Mononuclear cell (primary cell): ENCODE measurements around the gene LFNG. TPM values are rescaled to one million over a fixed set of nuclear protein-coding genes. Genes with fewer than 3 reads are reported as not detected.
"Not testable (repeated sequence)": the region's sequence is repeated elsewhere in the genome, so short reads cannot be mapped to it uniquely, and the experiment has no call there.

ENCODE experiments used
- H3K27me3 ChIP-seq: 2 replicates; pipeline ENCODE4 v1.6.0; 2011; ENCODE audit warnings: low read length, control low read depth; ENCODE audit not compliant: insufficient read depth
- H3K4me1 ChIP-seq: 2 replicates; pipeline ENCODE4 v1.5.1; 2011; ENCODE audit warnings: mild to moderate bottlenecking, low read length, control low read depth; ENCODE audit not compliant: insufficient read depth
- H3K4me3 ChIP-seq: 2 replicates; pipeline ENCODE4 v1.5.1; 2011; ENCODE audit warnings: mild to moderate bottlenecking, low read length, moderate library complexity
- H3K9me3 ChIP-seq: 2 replicates; pipeline ENCODE4 v1.5.1; 2011; ENCODE audit warnings: low read depth, mild to moderate bottlenecking, control low read depth, low read length
- total RNA-seq: library from RNA; depleted of rRNA; stranded (reverse); fragments of >200 nt; gene quantifications from one replicate; pipeline ENCODE4 v1.2.3, GENCODE V29; 2012

Gene LFNG
- total RNA-seq, 1 donor: 101 TPM

DNA sequence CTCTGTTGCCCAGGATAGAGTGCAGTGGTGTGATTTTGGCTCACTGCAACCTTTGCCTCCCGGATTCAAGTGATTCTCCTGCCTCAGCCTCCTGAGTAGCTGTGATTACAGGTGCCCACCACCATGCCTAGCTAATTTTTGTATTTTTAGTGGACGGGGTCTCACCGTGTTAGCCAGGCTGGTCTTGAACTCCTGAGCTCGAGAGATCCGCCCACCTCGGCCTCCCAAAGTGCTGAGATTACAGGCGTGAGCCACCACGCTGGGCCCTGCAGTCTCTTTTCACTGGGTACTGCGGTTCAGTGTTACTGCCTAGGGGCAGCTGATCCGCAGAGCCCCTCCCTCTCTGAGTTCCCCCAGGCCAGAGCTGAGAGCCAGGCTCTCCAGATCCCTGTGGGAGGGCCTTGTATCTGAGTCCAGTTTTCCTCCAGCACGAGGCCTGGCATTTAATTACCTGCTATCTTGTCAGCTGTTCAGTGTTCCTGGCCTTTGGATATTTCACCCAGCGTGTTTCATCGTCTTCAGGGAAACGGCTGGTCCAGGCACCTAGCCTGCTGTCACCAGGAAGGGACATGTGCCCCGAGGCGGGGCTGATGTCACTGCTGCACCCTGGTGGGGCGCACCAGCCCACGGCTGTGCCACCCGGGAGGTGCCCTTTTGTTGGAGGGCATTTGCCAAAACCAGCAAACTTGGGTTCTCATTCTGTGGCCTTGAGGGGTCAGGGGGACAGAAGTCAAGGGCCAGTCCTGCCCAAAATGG is 16.5 kb downstream of the LFNG start:
- not testable (repeated sequence) for H3K9me3 ChIP-seq, H3K27me3 ChIP-seq, H3K4me3 ChIP-seq, H3K4me1 ChIP-seq

DNA sequence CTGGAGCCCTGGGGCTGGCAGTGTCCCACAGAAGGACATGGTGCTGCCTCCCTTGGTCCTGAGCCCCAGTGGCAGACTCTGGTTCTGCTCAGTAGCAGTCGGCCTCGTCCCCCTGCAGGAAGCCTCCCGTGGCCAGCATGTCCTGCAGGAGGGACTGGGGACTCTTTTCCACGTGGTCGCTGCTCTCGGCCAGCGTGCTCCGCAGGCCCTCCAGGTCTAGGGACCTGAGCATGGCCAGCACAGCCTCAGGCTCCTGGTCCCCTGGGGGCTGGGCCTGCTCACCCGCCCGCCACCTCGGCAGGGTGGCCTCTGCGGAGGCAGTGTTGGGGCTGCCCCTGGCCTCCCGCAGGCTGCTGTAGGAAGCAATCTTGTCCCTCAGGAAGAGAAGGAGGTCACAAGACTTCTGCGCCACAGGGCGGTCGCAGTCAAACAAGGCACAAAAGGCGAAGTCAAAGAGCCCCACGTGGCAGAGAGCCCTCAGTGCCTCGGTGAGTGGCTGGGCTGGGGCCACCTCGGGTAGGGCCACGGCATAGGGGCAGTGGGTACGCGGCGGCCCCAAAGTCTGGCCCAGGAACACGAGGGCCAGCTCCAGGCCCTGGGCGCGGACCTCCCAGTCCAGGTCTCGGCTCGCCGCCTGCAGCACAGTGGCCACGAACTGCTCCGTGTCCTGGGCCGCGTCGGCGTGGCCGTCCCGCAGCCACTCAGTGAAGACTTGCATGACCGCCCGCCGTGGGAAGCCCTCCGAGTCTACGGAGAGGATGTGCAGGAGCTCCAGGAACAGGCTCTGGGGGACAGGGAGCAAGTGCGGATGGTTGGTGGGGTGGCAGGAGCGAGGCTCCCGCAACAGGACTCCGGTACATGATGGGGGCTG is 18.6 kb downstream of the LFNG start:
- H3K4me3 ChIP-seq: no peak overlapping the region
- H3K27me3 ChIP-seq: no peaks in the 10 kb centered on the region
- no peaks in the 10 kb centered on the region for H3K9me3 ChIP-seq
- H3K4me1 ChIP-seq: no peaks in the 10 kb centered on the region

GRCh38 chr7:2539031-2539911 is 19.7 kb downstream of the LFNG start:
- H3K27me3 ChIP-seq: no peaks in the 10 kb centered on the region

DNA sequence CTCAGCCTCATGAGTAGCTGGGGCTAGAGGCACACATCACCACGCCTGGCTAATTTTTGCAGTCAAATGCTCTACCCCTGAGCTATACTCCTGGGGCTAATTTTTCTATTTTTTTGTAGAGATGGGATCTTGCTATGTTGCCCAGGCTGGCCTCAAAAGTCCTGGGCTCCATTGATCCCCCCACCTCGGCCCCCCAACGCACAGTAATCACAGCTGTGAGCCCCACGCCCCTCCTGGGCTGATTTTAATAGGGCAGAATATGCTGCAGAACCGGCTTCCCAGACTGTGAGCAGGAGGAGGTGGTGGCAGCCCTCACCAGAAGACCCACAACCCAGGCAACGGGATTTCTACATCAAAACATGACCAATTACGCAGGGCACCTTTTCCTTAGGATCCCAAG is 20.6 kb downstream of the LFNG start:
- H3K4me3 ChIP-seq: no peak overlapping the region
- no peaks in the 10 kb centered on the region for H3K4me1 ChIP-seq
- no peaks in the 10 kb centered on the region for H3K27me3 ChIP-seq
- H3K9me3 ChIP-seq: no peaks in the 10 kb centered on the region

More at GRCh38 chr7:2539031-2539911, 19.7 kb downstream of the LFNG start:
- Histone ChIP-seq H3K4me1 (no peaks in the 10 kb centered on the region), H3K9me3 (no peaks in the 10 kb centered on the region), H3K4me3 (no peak overlapping the region)

DNA sequence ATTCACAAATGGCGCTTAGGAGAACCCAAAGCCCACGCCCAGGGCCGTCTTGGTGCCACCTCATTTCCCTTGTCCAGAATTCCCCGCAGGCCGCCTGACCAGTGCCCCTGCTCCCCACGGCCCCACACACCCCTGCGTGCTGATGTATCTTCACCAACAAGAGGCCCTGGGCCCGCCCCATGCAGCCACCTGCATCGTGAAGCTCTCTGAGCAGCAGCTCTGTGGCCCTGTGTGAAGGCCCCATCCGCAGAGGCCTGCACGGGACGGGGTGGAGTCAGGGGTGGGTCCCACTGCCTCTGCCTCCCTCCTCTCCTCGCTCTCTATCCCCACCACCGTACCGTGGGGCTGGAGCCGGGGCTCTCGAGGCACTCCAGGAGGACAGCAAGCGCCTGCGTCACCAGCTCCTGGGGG is 21.1 kb downstream of the LFNG start:
- H3K9me3 ChIP-seq: no peaks in the 10 kb centered on the region
- H3K4me3 ChIP-seq: no peak overlapping the region
- no peaks in the 10 kb centered on the region for H3K4me1 ChIP-seq
- H3K27me3 ChIP-seq: no peaks in the 10 kb centered on the region

GRCh38 chr7:2541291-2542010 is 21.9 kb downstream of the LFNG start:
- Histone ChIP-seq H3K9me3 (no peaks in the 10 kb centered on the region), H3K27me3 (no peaks in the 10 kb centered on the region), H3K4me3 (no peak overlapping the region), H3K4me1 (no peaks in the 10 kb centered on the region)

- H3K27me3 ChIP-seq: no peaks in the 10 kb centered on the region
- no peaks in the 10 kb centered on the region for H3K9me3 ChIP-seq
- H3K4me3 ChIP-seq: no peak overlapping the region
- H3K4me1 ChIP-seq: no peaks in the 10 kb centered on the region
Observed at GRCh38 chr7:2542011-2542915, 22.7 kb downstream of the LFNG start.

DNA sequence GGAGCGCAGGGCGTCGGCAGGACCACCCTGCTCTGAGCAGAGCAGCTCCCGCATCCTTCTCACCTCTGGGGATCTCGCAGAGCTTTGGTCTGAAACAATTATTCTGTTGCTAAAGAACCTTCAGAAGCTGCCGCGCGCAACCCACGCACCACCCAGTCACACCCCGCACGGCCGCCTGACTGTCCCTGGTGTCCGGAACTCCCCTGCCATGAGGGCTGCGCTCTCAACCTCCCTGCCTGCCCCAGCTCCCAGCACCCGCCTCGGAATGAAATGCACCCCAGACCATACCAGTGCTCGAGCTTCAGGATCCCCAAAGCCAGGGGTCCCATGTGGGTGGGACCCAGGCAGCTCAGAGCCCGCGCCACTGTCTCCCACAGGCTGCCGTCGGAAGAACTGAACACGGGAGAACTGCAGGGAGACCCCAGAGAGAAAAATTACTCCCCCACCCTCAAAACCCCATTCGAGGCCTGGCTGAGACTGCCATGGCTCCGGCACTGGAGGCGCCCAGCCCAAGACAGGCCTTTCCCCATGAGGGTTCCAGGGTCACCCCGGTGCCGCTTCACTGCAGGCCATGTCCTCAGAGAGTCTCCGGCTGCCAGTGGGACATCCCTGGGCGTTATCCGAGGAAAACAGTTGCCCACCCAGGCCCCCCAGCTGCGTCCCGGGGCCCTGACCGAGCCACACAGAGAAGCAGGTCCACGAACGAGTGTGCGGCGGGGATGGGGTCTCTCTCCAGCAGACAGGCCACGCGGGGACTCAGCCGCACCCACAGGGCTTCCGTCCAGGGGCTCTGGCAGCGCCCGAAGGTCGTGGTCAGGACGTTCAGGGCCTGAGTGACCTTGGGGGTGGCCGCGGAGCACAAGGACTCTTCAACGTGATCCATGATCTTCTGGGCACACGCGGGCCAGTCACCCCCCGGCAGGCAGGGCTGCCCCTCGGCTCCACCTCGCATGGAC is 23.6 kb downstream of the LFNG start:
- Histone ChIP-seq H3K27me3 (no peaks in the 10 kb centered on the region), H3K9me3 (no peaks in the 10 kb centered on the region), H3K4me1 (no peaks in the 10 kb centered on the region), H3K4me3 (no peak overlapping the region)

DNA sequence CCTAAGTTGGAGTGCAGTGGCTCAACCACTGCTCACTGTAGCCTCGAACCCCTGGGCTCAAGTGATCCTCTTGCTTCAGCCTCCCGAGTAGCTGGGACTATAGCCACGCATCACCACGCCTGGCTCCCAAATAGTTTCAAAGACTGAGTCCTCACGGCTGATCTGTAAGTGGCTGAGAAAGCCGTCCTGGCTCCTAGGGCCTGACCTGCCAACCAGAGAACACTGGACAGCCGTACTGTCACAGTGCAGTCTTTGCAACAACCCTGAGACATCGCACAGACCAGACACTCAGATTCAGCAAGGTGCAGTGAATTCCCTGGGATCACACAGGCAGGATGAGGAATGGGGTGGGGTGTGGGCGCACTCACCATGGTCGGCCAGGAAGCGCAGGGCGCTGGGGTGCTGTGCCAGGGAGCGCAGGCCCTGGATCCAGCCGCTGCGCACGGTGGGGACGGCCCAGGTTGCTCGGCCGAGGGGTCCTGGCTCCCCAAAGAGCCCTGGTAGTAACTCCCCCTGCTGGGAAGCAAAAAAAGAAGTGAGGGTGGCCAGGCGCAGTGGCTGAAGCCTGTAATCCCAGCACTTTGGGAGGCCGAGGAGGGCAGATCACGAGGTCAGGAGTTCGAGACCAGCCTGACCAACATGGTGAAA is 25.1 kb downstream of the LFNG start:
- Histone ChIP-seq H3K4me3 (no peak overlapping the region), H3K27me3 (no peaks in the 10 kb centered on the region), H3K4me1 (no peaks in the 10 kb centered on the region), H3K9me3 (no peaks in the 10 kb centered on the region)

DNA sequence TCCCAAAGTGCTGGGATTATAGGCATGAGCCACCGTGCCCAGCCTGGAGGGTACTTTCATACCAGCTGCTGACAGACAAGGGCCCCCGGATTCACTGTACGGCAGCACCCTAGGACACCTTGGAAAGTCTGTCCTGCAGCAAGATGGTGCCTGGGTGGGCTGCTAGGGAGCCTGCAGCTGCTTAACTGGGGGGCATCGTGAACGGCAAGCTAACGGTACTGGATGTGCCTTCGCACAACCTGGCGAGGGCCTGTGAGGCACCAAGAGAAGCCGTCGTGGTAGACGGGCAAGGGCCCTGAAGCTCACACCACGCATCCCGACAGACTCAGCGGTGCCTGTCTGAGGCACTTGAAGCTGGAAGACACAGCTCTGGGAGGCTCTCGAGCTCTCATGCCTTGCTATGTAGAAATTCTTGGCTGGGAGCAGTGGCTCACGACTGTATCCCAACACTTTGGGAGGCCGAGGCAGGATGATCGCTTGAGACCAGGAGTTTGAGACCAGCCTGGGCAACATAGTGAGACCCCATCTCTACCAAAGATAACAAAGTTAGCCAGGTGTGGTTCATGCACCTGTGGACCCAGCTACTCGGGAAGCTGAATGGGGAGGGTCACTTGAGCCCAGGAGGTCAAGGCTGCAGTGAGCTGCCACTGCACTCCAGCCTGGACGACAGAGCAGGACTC is 26.3 kb downstream of the LFNG start:
- Histone ChIP-seq H3K4me1 (no peaks in the 10 kb centered on the region), H3K9me3 (no peaks in the 10 kb centered on the region), H3K4me3 (no peak overlapping the region), H3K27me3 (no peaks in the 10 kb centered on the region)

GRCh38 chr7:2546776-2547586 is 27.4 kb downstream of the LFNG start:
- H3K4me3 ChIP-seq: no peak overlapping the region
- no peaks in the 10 kb centered on the region for H3K27me3 ChIP-seq
- no peaks in the 10 kb centered on the region for H3K9me3 ChIP-seq
- H3K4me1 ChIP-seq: no peaks in the 10 kb centered on the region
